ENCODE measurements around the gene SH2D2A.
"Not testable (repeated sequence)": the region's sequence is repeated elsewhere in the genome, so short reads cannot be mapped to it uniquely, and the experiment has no call there.

Gene SH2D2A

DNA sequence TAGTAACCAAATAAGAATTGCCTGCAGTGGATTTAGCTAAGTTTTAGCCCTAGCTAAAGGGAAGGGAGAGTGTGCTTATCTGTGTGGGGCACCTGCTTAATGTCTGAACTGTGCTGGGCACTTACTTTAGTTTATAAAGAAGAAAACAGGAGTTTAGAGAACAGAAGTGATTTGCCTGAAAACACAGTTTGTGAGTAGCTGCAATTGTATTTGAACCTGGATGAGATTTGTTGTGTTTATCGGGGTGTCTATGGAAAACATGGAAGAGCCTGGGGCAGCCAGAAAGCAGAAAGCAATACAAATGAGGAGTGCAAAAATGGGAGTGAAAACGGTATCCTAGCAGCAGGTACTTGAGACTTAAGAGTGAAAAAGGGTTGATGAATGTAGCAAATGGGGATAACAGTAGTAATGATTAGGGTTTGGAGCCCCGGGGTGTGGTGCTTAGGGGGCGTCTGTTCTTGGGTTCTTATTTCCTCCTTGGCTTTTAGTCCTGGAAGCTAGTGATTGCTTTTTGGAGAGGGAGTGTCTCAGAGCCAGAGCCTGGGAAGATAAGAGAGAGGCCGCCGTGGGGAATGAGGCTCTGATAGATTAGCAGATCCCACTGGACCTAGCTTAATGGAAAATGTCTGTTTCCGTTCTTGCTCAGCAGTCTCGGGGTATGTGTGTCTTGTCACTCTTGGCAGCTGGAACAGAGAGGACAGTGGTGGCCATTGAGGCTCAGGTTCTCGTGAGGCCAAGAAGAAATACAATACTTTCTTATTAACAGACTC lies 43.7 kb downstream of the SH2D2A start:
- no peak for TF ChIP-seq TAF1 (IDR thresholded peaks at IDR 0.05; ENCODE audit: borderline replicate concordance, low read depth, low read length)
- TF ChIP-seq POLR2A (IDR thresholded peaks at IDR 0.05; ENCODE audit: low read depth, low read length): no peak
- no peak for TF ChIP-seq POLR2AphosphoS5 (IDR thresholded peaks at IDR 0.05; ENCODE audit: low read depth, low read length)
- DNase-seq (ENCODE audit: insufficient read length) (no peak), FAIRE-seq (no peak)

DNA sequence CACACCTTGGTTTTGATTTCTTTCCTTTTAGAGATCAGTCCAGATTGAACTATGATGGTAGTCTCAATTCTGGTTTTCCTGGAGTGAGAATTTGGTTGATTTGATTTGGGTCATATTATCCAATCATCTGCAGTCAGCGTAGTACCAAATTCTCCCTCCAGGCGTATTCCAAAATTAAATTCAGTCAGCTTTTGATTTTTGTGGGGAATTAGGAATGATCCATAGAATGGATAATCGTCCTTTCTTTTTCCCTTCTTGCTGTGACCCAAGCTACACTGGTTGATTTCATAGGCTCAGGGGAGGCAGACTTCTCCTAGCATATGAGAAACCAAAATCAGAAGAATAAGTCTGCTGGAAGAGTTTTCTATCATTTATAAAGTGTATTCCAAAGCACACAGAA lies 44.4 kb downstream of the SH2D2A start:
- TF ChIP-seq POLR2A (IDR thresholded peaks at IDR 0.05; ENCODE audit: low read depth, low read length) (no peak), POLR2AphosphoS5 (IDR thresholded peaks at IDR 0.05; ENCODE audit: low read depth, low read length) (no peak), TAF1 (IDR thresholded peaks at IDR 0.05; ENCODE audit: borderline replicate concordance, low read depth, low read length) (no peak)
- DNase-seq (ENCODE audit: insufficient read length) (no peak), FAIRE-seq (no peak)

DNA sequence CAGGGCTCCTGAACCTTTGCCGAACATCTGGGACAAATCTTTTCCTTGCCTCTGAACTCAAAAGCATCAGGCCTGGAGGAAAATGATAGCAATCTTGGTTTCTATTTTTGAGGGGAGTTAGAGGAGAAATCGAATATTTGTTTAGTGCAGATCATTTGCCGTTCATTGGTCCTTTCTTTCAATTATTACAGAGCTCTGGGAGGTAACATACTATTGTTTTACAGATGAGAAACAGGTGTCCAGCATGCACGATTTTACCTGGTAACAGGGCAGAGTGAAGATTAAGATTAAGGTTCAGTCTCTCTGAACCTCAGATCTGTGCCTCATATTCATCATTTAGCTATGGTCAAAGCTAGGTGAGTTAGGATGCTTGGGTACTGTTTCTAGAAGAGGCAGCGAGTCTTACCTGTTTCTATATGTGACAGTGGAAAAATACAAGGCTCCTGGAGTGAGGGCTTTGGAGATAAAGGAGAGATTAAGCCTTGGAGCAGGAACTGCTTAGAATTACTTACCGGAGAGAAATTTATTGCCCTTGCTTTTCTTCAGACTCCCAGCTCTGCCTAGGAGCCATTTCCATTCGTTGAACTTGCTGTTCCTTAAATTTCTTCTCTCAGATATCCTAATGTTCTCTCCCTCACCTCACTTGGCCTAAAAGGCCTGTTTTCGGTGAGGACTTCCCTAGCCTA lies 47.9 kb downstream of the SH2D2A start:
- TF ChIP-seq POLR2AphosphoS5 (IDR thresholded peaks at IDR 0.05; ENCODE audit: low read depth, low read length): no peak
- TF ChIP-seq POLR2A (IDR thresholded peaks at IDR 0.05; ENCODE audit: low read depth, low read length): no peak
- no peak for TF ChIP-seq TAF1 (IDR thresholded peaks at IDR 0.05; ENCODE audit: borderline replicate concordance, low read depth, low read length)
- FAIRE-seq (no peak), DNase-seq (ENCODE audit: insufficient read length) (no peak)

DNA sequence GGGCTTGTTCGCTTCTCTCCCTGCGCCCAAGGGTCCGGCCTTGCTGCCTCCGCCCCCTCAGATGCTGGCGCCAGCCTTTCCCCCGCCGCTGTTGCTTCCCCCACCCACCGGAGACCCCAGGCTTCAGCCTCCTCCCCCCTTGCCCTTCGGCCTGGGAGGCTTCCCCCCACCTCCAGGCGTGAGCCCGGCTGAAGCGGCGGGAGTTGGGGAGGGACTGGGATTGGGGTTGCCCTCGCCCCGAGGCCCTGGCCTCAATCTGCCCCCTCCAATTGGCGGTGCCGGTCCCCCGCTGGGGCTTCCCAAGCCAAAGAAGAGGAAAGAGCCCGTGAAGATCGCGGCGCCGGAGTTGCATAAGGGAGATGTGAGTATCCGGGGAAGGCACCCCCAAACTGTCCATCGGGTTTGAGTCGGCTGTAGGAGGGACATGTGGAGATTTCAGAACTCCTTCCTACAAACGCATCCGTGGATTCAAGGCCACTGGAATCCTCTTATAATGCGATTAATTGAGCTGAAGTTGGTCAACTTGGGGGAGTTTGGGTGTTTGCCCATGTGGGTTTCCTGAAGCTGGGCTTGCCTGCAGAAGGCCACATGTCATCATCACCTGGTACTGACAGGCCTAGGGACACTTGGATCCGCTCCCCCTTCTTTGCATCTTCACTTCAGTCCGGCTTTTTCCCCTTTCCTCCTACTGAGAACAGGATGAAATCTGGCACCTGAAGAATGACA lies 48.6 kb downstream of the SH2D2A start:
- TF ChIP-seq POLR2AphosphoS5 (IDR thresholded peaks at IDR 0.05; ENCODE audit: low read depth, low read length) (no peak), POLR2A (IDR thresholded peaks at IDR 0.05; ENCODE audit: low read depth, low read length) (0 out of 2 replicates have a peak, but pooled peaks have one; percentile 12)
- FAIRE-seq (peak; percentile 9), DNase-seq (ENCODE audit: insufficient read length) (no peak)

DNA sequence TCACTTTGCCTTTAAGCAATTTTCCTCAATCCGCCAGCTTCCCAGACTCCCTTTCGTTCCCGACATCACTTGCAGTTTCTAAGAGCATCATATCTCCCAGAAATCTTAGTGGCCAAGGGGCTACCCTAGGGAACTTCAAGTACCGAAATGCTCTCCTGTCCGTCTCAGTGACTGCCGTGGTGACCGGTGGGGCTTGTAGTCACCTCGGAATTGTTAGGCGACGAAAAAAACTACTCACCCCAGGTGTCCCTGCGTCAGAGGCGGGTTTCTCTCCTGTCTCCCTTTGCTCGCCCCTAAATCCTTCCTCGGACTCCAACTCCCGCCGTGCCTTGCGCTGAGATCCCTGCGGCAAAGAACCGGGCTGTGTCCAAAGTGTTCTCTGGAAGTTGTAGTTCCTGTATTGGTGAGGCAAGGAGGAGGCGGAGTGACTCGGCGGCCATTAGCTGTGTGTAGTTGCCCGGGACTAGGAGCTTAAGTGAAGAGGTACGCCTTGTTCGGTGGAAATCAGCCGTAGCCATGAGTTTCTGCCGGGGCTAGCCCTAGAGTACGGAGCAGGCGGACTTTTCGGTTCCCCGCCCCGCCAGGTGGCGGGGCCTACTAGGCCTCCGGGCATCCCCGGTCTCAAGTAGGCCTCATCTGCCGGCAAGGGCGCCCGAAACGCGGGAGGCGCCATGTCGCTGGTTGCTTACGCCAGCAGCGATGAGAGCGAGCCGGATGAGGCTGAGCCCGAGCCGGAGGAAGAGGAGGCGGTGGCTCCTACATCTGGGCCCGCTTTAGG lies 49.4 kb downstream of the SH2D2A start, which contains the start of gene PRCC:
Gene PRCC, plus strand, starts transcription at position 435 of the 778 bp plus-strand sequence. Its CDS starts 237 bp downstream, at position 672.
- DNase-seq (ENCODE audit: insufficient read length) (peak; percentile 78), FAIRE-seq (peak; percentile 94)
- TF ChIP-seq POLR2A (IDR thresholded peaks at IDR 0.05; ENCODE audit: low read depth, low read length) (peak; percentile 45), TAF1 (IDR thresholded peaks at IDR 0.05; ENCODE audit: borderline replicate concordance, low read depth, low read length) (peak; percentile 78), POLR2AphosphoS5 (IDR thresholded peaks at IDR 0.05; ENCODE audit: low read depth, low read length) (peak; percentile 81)

DNA sequence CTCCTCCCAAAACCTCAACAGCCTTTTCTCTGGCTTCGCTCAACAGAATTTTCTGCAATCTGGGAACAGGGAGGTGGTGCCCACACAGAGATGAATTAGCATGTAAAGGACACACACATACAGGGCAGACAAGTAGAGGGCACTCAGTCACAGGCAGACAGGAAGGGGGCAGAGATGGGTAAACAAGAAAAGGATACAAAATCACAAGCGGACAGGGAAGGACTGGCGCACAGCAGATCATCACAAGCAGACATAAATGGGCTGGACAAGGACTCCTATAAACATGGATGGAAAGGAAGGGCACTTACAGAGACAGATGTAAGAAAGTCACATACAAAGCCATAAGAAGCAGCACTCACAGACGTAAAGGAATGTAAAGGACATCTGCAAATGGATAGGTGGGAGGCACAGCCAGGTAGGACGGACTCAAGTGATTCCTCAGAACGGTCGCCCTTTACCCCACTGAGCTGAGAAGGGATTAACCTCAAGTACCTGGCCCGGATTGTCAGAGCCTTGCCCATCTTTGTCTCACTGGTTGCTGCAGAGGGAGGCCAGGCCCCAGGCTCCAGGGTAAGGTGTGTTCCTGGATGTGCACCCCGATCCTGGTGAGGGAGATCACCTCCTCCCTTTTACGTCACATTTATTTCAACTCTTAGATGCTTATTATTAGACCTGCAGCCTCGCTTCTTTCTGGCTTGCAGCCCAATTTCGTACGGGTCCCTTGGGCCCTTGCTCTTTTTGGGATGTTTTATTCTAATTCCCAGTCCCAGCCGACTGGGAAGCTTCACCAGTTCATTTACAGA lies 50.1 kb downstream of the SH2D2A start:
- TF ChIP-seq POLR2A (IDR thresholded peaks at IDR 0.05; ENCODE audit: low read depth, low read length) (no peak; the same call in 1 of the 2 replicates), TAF1 (IDR thresholded peaks at IDR 0.05; ENCODE audit: borderline replicate concordance, low read depth, low read length) (no peak), POLR2AphosphoS5 (IDR thresholded peaks at IDR 0.05; ENCODE audit: low read depth, low read length) (no peak)
- no peak for FAIRE-seq
- no peak for DNase-seq (ENCODE audit: insufficient read length)

DNA sequence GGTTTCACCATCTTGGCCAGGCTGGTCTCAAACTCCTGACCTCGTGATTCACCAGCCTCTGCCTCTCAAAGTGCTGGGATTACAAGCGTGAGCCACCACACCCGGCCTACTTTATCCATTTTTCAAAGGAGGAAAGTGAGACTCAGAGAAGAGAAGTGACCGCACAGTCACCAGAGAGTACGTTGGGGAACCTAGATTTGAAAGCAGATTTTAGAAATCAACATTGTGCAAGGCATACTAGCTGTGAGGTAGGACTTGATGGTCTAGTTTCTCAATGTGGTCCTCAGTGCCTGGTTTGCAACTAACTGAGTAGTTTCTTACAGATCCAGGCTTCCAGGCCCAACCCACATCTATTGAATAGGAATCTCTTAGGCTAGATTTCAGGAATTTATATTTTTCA lies 51.0 kb downstream of the SH2D2A start:
- DNase-seq (ENCODE audit: insufficient read length) (no peak), FAIRE-seq (no peak)
- TF ChIP-seq POLR2AphosphoS5 (IDR thresholded peaks at IDR 0.05; ENCODE audit: low read depth, low read length) (no peak), POLR2A (IDR thresholded peaks at IDR 0.05; ENCODE audit: low read depth, low read length) (no peak), TAF1 (IDR thresholded peaks at IDR 0.05; ENCODE audit: borderline replicate concordance, low read depth, low read length) (no peak)

DNA sequence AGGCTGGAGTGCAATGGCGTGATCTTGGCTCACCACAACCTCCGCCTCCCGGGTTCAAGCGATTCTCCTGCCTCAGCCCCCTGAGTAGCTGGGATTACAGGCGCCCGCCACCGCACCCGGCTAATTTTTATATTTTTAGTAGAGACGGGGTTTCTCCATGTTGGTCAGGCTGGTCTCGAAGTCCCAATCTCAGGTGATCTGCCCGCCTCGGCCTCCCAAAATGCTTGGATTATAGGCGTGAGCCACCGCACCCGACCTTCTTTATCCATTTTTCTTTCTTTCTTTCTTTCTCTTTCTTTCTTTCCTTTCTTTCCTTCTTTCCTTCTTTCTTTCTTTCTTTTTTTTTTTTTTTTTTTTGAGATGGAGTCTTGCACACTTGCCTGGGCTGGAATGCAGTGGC lies 51.5 kb downstream of the SH2D2A start:
- FAIRE-seq; DNase-seq (ENCODE audit: insufficient read length): not testable (repeated sequence)

DNA sequence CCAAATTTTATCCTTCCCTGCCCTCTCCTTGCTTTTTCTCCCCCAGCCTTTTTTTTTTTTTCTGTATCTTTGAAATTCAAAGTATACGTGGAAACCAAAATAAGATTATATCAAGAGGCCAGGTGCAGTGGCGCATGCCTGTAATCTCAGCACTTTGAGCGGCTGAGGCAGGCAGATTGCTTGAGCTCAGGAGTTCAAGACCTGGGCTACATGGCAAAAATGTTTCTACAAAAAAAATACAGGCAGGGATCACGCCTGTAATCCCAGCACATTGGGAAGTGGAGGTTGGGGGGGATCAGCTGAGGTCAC lies 55.9 kb downstream of the SH2D2A start:
- no peak for TF ChIP-seq POLR2AphosphoS5 (IDR thresholded peaks at IDR 0.05; ENCODE audit: low read depth, low read length)
- no peak for TF ChIP-seq POLR2A (IDR thresholded peaks at IDR 0.05; ENCODE audit: low read depth, low read length)
- no peak for TF ChIP-seq TAF1 (IDR thresholded peaks at IDR 0.05; ENCODE audit: borderline replicate concordance, low read depth, low read length)
- no peak for DNase-seq (ENCODE audit: insufficient read length)
- no peak for FAIRE-seq

DNA sequence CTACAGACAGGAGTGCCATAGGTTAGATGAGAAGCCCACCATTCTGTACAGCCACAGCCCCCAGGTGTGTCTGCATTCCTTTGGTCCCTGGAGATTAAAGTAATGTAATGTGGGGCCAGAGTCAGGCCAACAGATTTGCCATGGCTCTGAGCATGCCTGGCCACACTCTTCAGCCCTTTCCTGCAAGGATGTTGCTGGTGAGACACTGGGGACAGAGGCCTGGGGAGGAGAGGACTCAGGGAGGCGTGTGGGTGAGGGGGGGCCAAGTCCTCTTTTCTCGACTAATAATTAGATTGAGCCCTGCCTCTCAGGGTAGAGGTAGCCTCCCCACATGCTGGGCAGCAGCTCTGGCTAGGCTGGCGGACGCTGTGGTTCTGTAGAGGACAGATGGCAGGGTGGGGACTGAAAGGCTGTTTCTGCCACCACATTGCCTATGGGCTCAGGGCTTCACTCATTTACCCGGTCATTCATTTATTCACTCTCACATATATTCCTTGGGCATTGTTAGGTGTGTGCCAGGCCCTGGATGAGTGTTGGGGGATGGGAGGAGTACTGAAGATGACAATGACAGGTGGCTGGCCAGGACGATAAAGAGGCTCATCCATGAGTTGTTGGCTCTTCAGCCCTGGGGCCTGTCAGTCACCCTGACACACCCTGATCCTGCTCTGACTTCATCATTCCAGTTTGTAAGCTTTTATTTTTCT lies 56.4 kb downstream of the SH2D2A start:
- DNase-seq (ENCODE audit: insufficient read length) (no peak), FAIRE-seq (no peak)
- TF ChIP-seq POLR2A (IDR thresholded peaks at IDR 0.05; ENCODE audit: low read depth, low read length): no peak
- no peak for TF ChIP-seq TAF1 (IDR thresholded peaks at IDR 0.05; ENCODE audit: borderline replicate concordance, low read depth, low read length)

DNA sequence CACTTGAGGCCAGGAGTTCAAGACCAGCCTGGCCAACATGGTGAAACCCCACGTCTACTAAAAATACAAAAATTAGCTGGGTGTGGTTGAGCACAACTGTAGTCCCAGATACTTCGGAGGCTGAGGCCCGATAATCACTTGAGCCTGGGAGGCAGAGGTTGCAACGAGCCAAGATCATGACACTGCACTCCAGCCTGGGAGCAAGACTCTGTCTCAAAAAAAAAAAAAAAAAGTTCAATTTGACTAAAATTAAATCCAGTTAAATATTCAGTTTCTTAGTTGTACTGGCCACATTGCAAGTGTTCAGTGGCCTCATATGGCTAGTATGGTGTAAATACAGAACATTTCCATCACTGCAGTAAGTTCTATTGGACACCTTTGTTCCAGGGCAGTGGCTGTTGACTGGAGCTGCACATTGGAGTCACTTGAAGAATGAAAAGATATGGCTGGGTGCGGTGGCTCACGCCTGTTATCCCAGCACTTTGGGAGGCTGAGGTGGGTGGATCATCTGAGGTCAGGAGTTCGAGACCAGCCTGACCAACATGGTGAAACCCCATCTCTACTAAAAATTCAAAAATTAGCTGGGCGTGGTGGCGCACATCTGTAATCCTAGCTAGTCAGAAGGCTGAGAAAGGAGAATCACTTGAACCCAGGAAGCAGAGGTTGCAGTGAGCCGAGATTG lies 58.9 kb downstream of the SH2D2A start:
- DNase-seq (ENCODE audit: insufficient read length); FAIRE-seq: not testable (repeated sequence)
